Stimulated activated naive CD4-positive, alpha-beta T cell treated with Interleukin-2 at 50 U/mL for 16 hours (primary cell): ENCODE results near the gene OXCT1.
"Not testable (repeated sequence)": the region's sequence is repeated elsewhere in the genome, so short reads cannot be mapped to it uniquely, and the experiment has no call there.

ENCODE experiments used
- DNase-seq: peaks from one replicate; lab custom pipeline; 2025; lab: John Stamatoyannopoulos, UW

OXCT1 gene

DNA sequence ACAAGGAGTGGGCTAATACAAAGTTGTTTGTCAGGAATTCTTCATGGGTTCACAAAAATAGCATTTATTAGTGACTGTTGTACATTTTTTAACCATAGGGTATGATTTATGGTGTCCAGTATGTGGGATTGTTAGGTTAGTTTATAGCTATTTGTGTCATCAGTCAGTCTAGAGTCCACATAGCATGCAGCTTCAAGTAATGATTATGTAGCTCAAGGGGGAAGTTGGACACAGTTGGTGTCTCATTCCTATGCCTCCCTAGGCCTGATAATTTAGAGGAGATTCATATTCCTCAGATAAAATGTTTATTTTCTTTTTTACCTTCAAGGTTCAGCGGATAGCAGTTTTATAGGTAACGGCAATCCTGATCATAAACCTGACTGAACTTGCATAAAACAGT is 153.8 kb downstream of the OXCT1 start:
- no peak for DNase-seq

GRCh38 chr5:41714446-41714845 is 155.8 kb downstream of the OXCT1 start:
- DNase-seq: not testable (repeated sequence)

- DNase-seq: no peak
These were observed 161.7 kb downstream of the OXCT1 start for GRCh38 chr5:41708604-41708940.

GRCh38 chr5:41707853-41708603 is 162.2 kb downstream of the OXCT1 start:
- DNase-seq: no peak

- DNase-seq: no peak
These were observed 174.2 kb downstream of the OXCT1 start for GRCh38 chr5:41695920-41696582.

GRCh38 chr5:41686767-41687166 is 183.5 kb downstream of the OXCT1 start:
- no peak for DNase-seq

- DNase-seq: no peak
These were observed 184.0 kb downstream of the OXCT1 start for GRCh38 chr5:41686191-41686590.

DNA sequence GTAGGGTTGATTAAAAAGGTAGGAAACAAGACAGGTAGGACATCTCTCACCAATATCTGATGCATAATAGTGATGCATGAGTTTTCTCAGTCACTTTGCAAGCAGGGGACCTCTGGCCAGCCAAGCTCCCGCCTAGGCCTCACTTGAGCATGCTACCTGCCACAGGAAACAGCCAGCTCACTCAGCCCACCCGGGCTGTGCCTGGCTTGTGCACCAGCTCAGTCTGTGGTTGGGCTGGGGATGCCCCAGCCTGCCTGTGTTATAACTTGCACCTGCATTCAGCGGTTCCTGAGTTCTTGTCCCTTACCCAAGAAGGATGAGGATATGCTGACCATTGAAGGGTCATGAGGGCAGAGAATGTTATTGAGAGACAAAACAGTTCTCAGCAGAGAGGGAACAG is 187.0 kb downstream of the OXCT1 start:
- DNase-seq: no peak

GRCh38 chr5:41682641-41683040 is 187.6 kb downstream of the OXCT1 start:
- DNase-seq: no peak

DNA sequence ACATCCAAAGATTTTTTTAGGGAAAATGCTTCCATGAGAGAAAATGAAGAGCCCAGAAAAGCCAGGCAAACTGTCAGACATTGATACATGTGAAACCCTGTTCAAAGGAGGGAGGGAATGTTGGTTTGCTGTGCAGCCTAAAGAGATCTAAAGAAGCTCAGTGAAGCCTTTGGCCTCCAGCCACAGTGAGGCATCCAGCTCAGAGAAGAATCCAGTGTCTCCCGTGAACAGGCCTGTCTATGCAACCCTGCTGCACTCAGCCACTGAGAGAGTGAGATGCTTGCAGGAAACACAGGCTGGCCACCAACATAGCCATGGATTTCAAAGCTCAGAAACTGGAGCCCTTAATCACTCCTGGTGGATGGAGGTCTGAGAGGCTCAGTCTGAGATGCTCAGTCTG is 188.4 kb downstream of the OXCT1 start:
- no peak for DNase-seq
